HUES6 (cell line): ENCODE results near the gene GALNT17.

ENCODE experiments used
- H3K27ac ChIP-seq: 2 replicates; pipeline ENCODE4 v1.7.0; 2013; ENCODE audit warnings: low read depth, mild to moderate bottlenecking, low read length, inconsistent platforms
- H3K27me3 ChIP-seq: 2 replicates; pipeline ENCODE4 v1.6.1; 2013; ENCODE audit warnings: low read length; ENCODE audit not compliant: control insufficient read depth, insufficient read depth
- H3K36me3 ChIP-seq: 2 replicates; pipeline ENCODE4 v1.6.1; 2013; ENCODE audit warnings: low read length; ENCODE audit not compliant: control insufficient read depth, insufficient read depth
- H3K4me1 ChIP-seq: 2 replicates; pipeline ENCODE4 v1.6.1; 2013; ENCODE audit warnings: low read length; ENCODE audit not compliant: control insufficient read depth, insufficient read depth
- H3K4me3 ChIP-seq: 2 replicates; pipeline ENCODE4 v1.5.1; 2013; ENCODE audit warnings: low read depth, low read length
- H3K9ac ChIP-seq: one replicate; pipeline ENCODE4 v1.6.1; 2013; ENCODE audit warnings: mild to moderate bottlenecking, low read length
- H3K9me3 ChIP-seq: 2 replicates; pipeline ENCODE4 v1.6.1; 2013; ENCODE audit warnings: low read depth, low read length; ENCODE audit not compliant: control insufficient read depth, insufficient read depth

GALNT17 gene

GRCh38 chr7:71682841-71683781, 551.2 kb downstream of the GALNT17 start:
- no peaks in the 10 kb centered on the region for H3K27me3 ChIP-seq
- no peak overlapping the region for H3K4me3 ChIP-seq
- H3K27ac ChIP-seq: peak overlapping the region; percentile 32
- peaks cover 20% of the 10 kb centered on the region for H3K4me1 ChIP-seq
- peaks cover 6% of the 10 kb centered on the region; the same call in 1 of the 2 replicates for H3K36me3 ChIP-seq
- peak overlapping the region; percentile 69 for H3K9ac ChIP-seq
- H3K9me3 ChIP-seq: no peaks in the 10 kb centered on the region

GRCh38 chr7:71687286-71687685, 555.3 kb downstream of the GALNT17 start:
- Histone ChIP-seq H3K9me3 (no peaks in the 10 kb centered on the region), H3K9ac (no peak overlapping the region), H3K27ac (no peak overlapping the region), H3K4me1 (peaks cover 12% of the 10 kb centered on the region), H3K36me3 (no peaks in the 10 kb centered on the region), H3K4me3 (no peak overlapping the region), H3K27me3 (no peaks in the 10 kb centered on the region)

GRCh38 chr7:71687831-71688599, 556.1 kb downstream of the GALNT17 start:
- Histone ChIP-seq H3K36me3 (no peaks in the 10 kb centered on the region), H3K4me1 (peaks cover 5% of the 10 kb centered on the region), H3K9ac (no peak overlapping the region), H3K27me3 (no peaks in the 10 kb centered on the region), H3K4me3 (no peak overlapping the region), H3K27ac (no peak overlapping the region), H3K9me3 (no peaks in the 10 kb centered on the region)

- H3K36me3 ChIP-seq: no peaks in the 10 kb centered on the region
- H3K9ac ChIP-seq: no peak overlapping the region
- H3K27ac ChIP-seq: no peak overlapping the region
- H3K4me3 ChIP-seq: no peak overlapping the region
- H3K27me3 ChIP-seq: no peaks in the 10 kb centered on the region
- H3K4me1 ChIP-seq: no peaks in the 10 kb centered on the region
- no peaks in the 10 kb centered on the region for H3K9me3 ChIP-seq
These were observed 559.6 kb downstream of the GALNT17 start for GRCh38 chr7:71691538-71691937.

GRCh38 chr7:71694665-71695064, 562.7 kb downstream of the GALNT17 start:
- no peak overlapping the region for H3K27ac ChIP-seq
- no peaks in the 10 kb centered on the region for H3K9me3 ChIP-seq
- H3K9ac ChIP-seq: no peak overlapping the region
- no peaks in the 10 kb centered on the region for H3K4me1 ChIP-seq
- H3K36me3 ChIP-seq: no peaks in the 10 kb centered on the region
- H3K4me3 ChIP-seq: no peak overlapping the region
- H3K27me3 ChIP-seq: no peaks in the 10 kb centered on the region

GRCh38 chr7:71695186-71695585, 563.2 kb downstream of the GALNT17 start:
- H3K27ac ChIP-seq: no peak overlapping the region
- no peaks in the 10 kb centered on the region for H3K27me3 ChIP-seq
- H3K4me3 ChIP-seq: no peak overlapping the region
- H3K9me3 ChIP-seq: no peaks in the 10 kb centered on the region
- H3K9ac ChIP-seq: no peak overlapping the region
- H3K36me3 ChIP-seq: no peaks in the 10 kb centered on the region
- no peaks in the 10 kb centered on the region for H3K4me1 ChIP-seq

- no peak overlapping the region for H3K4me3 ChIP-seq
- H3K36me3 ChIP-seq: no peaks in the 10 kb centered on the region
- H3K9ac ChIP-seq: no peak overlapping the region
- H3K27me3 ChIP-seq: no peaks in the 10 kb centered on the region
- H3K9me3 ChIP-seq: no peaks in the 10 kb centered on the region
- H3K27ac ChIP-seq: no peak overlapping the region
- no peaks in the 10 kb centered on the region for H3K4me1 ChIP-seq
These were observed 564.6 kb downstream of the GALNT17 start for GRCh38 chr7:71696511-71696910.

- H3K9me3 ChIP-seq: no peaks in the 10 kb centered on the region
- H3K27ac ChIP-seq: no peak overlapping the region
- no peaks in the 10 kb centered on the region for H3K36me3 ChIP-seq
- no peak overlapping the region for H3K9ac ChIP-seq
- no peaks in the 10 kb centered on the region for H3K4me1 ChIP-seq
- H3K4me3 ChIP-seq: no peak overlapping the region
- no peaks in the 10 kb centered on the region for H3K27me3 ChIP-seq
These were observed 565.5 kb downstream of the GALNT17 start for GRCh38 chr7:71697400-71697799.

GRCh38 chr7:71705217-71705616, 573.3 kb downstream of the GALNT17 start:
- Histone ChIP-seq H3K9ac (no peak overlapping the region), H3K27ac (no peak overlapping the region), H3K27me3 (no peaks in the 10 kb centered on the region), H3K4me3 (no peak overlapping the region), H3K36me3 (no peaks in the 10 kb centered on the region), H3K4me1 (no peaks in the 10 kb centered on the region), H3K9me3 (peaks cover 25% of the 10 kb centered on the region)

GRCh38 chr7:71705901-71706596, 574.1 kb downstream of the GALNT17 start:
- Histone ChIP-seq H3K9ac (no peak overlapping the region), H3K4me1 (no peaks in the 10 kb centered on the region), H3K27ac (no peak overlapping the region), H3K36me3 (no peaks in the 10 kb centered on the region), H3K9me3 (peaks cover 25% of the 10 kb centered on the region), H3K27me3 (no peaks in the 10 kb centered on the region), H3K4me3 (no peak overlapping the region)
